ENCODE data around the gene SSTR4.

SSTR4 gene

DNA sequence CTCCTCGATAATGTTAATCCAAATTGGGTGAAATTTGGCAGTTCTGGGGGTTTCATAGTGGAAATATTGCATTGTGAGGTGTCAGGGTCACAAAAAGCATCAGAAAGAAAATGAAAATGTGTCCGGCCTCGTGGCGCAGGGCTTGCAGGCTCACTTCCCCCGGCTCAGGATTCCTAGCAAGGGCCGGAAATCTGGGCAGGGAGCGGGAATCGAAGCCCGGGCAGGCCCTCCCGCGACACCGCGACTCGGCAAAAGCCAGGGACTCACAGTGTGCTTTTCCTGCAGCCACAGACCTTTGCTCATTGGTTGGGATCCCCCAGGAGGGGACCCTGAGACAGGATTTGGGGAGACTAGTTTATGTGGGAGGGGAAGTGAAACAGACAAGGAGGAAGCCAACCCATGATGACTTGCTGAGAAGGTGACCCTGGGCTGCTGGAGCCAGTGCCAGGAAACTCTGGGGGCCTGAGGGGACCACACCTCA, 51.9 kb downstream of the SSTR4 start:
- DNase-seq (ENCODE audit: low read depth), result no peak

DNA sequence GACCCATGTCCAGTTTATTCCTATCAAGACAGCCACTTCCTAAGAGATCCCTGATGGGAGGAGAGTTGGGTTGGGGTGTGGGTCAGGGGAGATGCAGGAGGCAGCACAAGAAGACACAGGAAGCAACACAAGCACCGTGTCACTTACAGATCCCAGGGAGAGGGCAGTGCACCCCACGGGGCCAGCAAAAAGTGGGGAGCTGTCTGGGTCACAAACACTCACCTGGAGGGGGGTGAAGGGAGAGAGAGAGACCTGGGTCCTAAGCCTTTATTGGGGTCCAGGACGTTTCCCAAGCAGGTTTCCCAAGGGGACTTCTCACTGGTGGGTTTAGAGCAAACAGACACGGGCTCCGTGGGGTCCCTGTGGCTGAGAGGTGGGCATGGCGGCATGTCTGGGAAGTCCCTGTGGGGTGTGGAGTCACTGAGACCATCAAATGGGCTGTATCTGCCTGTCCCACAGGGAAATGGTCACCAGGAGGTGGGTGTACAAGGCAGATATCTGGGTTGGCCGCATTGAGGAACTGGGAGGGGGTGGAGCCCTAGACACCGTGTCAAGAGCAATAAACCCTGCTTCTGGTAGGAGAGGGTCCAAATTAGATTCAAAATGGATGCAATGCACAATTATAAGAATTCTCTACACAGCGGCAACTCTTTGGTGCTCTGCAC, 52.6 kb downstream of the SSTR4 start:
- DNase-seq (ENCODE audit: low read depth), result no peak

Measured in HS-27A (cell line).